ENCODE measurements around the gene FANK1.
A peak's percentile ranks its signal among the peaks of the same experiment; 100 is the strongest.
"Not testable (repeated sequence)": the region's sequence is repeated elsewhere in the genome, so short reads cannot be mapped to it uniquely, and the experiment has no call there.

Gene FANK1

DNA sequence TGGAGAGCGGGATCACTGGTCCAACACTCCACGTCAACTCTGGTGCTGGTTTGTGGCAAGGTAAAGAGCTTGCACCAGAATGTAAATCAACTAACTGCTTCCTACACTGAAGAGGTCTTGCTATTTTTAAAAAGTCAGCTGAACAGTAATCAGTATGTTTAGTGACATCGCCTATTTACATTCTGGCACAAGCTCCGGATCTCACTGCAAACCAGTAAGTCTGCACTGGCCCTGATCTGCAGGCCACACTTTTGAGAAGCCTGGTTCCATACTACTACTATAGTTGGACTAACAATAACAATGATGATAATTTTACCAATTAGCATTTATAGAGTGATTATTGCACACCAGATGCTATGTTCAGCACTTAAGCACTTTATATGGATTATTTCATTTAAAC, 6.9 kb upstream of the FANK1 start:
- DNase-seq (ENCODE audit: low read depth in 2 of 2), result not testable (repeated sequence)

DNA sequence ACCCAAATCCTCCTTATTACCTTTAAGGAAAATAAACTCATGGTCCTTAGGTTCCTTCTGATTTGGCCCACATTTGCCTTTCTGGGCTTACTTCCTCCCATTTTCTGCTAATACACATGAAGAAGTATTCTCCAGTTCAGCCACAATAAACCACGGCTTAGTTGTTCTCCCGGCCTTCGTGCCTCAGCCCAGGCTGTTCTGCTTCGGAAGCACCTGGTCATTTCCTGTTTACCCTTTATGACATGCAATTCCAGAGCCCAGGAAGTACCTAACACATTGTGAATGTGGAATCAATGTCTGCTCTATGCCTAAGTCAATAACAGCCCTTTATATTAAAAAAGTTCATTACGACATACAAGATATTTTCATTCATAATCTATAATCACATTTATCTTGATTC, 4.0 kb upstream of the FANK1 start:
- not testable (repeated sequence) for DNase-seq (ENCODE audit: low read depth in 2 of 2)

DNA sequence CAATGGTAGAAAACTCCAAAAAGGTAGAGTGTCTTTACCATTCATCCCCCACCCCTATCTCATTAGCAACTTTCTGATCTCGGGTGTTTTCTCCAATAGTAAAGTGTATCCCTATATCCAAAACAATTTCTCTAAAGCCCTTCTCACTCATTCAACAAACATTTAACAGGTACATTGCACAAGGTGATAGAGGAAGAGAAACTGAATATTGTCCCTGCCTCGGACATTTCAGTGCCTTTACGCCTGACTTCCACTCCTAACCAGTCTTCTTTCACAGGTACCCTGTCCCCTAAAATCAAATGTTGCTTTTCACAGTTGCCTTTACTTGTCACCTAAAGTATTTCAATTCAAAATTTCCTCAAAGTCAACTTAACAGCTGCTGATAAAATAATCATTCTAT, 2.2 kb upstream of the FANK1 start:
- DNase-seq (ENCODE audit: low read depth in 2 of 2), result not testable (repeated sequence)

DNA sequence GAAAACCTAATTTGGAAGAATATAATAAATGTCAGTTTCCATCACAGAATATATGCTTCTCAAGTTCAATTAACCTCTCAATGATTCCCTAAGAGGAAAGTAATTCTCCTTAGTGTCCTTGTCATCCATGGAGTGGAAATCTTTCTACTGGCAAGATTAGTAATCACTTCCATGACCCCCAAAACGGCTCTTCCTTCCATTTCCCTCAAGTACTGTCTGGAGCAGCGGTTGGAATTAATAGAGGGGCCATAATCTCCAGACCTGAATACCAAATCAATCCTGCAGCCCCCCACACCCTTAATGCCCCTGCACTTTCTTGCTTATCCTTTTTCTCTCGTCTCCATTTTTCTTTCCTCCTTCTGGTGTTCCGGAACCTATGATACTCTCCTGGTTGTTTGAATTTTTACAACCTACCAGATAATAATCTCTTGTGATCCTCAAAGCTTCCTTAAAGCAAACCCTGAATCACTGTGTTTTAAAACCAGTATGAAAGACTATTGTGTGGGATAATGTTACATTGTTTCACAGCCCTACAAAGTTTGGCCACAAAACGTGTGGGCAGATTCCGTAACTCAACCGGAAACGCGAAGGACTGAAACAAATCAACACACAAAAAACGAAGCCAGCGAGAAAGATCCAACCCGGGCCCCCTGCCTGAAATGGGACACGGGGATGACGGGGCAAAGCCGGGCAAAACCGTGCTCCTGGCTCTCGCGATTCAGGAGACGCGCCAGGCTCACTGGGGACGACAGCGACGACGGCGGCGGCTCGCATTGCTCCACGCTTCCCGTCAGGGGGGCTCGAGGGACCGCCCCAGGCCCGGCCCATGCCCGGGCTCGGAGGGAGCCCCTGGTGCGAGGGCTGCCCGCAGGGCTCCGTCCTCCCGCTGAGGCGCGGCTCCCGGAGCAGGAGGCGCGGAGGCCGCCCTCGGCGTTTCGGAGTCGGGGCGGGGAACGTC, 955 bp upstream of the FANK1 start:
- peak in 1 of 2 donors; percentile 27 for DNase-seq (ENCODE audit: low read depth in 2 of 2)

DNA sequence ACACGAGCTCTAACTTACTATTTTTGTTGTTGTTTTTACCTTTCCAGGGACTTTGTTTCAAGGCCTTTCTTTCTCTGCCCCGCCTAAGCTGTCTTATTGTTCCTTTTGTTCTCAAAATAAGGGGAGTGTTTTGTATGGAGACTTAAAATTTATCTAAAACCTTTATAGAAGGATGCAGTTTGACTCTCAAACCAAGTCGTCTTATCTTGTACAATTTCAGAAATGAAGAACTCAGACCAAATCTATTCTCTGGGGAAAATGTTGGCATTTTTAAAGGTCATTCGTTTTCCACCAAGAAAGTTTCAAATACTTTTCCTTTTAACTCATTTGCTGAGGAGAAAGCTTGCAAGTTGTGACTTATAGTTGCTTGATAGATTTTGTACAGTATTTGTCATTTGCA, 953 bp downstream of the FANK1 start:
- DNase-seq (ENCODE audit: low read depth in 2 of 2), result not testable (repeated sequence)

DNA sequence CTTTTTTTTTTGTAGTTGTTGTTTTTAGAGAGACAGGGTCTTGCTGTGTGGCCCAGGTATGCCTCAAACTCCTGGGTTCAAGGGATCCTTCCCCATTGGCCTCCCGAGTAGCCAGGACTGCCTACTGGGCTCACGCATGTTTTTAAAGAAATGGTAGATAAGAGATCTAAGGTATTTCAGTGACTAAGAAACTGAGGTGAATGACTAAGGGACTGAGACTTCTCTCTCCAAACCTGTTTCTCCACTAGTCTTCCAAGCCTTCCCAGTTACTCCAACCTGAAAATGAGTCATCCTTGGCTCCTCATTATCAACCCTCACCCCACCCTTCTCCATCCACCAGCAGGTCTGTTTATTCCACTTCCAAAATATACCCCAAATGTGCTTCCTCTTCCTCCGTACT, 4.6 kb downstream of the FANK1 start:
- not testable (repeated sequence) for DNase-seq (ENCODE audit: low read depth in 2 of 2)

DNA sequence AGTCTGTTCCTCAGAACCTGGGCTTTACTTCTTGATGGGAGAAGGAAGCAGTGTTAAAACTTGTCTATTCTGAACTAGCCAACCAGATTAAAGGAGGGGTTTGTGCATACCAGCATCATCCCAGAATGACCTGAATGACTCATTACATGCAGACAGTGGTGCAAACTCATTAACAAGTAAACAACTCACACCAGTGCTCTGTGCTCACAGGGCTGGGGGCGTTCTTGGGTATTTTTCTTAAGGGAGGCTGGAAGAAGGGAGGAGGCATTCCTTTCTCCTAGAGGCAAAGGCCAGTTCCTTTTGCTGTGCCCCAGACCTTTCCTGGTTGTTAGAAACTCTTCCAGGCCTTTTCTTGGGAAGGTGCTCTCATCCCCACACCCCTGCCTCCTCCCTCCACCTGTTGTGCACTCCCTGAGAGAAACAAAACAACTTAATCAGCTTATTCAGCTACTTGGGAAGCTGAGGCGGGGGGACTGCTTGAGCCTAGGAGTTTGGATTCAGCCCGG, 6.8 kb downstream of the FANK1 start:
- not testable (repeated sequence) for DNase-seq (ENCODE audit: low read depth in 2 of 2)

DNA sequence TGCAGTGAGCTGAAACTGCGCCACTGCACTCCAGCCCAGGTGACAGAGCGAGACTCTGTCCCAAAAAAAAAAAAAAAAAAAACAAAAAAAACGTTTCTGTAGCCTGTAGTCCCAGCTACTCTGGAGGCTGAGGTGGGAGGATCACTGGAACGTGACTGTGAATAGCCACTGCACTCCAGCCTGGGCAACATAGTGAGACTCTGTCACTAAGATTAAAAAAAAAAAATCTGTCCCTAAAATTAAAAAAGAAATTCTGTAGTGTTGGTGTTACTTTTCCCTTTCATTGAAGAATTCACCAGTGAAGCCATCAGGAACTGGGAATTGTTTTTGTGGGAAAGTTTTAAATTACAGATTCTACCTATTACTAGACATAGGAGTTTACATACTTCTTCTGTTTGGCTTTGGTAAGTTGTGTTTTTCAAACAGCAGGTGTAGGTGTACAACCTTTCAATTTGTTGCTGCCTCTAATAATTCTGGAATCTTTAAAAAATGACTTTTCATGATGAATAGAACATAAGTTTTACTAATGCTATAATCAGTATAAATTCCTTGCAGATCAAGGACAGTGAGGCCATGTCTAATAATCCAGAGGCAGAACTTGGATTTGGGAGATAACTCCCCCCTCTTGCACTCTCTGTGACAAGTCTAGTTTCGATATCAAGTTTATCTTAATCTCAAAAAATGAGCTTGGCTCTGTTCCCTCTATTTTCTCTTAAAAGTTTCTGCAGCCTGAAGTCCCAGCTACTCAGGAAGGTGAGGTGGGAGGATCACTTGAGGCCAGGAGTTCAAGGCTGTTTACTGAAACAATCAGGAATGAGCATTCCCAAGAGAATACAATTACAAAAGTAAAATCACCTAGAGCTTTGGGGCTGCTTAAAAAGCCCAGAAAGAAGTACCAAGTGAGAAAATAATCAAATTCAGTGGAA, 9.0 kb downstream of the FANK1 start:
- DNase-seq (ENCODE audit: low read depth in 2 of 2), result not testable (repeated sequence)

DNA sequence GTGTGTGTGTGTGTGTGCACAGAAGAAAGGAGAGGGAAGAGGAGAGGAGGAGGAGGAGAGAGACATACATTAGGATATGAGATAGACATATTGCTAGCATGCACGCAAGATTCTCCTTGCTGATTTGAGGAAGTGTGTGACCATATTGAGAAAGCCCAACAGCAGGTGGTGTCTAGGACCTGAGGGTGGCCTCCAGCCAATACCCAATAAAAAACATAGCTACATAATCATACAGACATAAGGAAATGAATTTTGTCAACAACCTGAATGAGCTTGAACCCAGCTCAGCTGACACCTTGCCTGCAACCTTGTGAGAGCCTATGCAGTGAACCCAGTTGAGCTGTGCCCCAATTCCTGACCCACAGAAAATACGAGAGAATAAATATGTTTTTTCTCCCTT, 11.2 kb downstream of the FANK1 start:
- not testable (repeated sequence) for DNase-seq (ENCODE audit: low read depth in 2 of 2)

DNA sequence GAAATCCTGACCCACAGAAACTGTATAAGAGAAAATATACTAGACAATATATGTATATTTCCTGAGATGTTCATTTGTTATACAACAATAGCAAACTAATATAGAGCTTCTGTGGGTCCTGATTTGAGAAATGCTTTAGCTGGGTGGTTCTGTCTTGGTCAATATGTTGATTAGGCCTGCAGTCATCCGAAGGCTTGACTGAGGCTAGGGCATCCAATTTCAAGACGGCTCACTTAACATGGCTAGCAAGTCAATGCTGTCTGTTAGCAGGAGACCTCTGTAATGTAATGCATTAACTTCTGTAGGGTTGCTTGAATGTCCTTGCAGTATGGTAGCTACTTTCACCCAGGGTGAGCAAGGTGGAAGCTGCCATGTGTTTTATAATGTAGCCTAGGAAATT, 12.4 kb downstream of the FANK1 start:
- DNase-seq (ENCODE audit: low read depth in 2 of 2), result not testable (repeated sequence)

DNA sequence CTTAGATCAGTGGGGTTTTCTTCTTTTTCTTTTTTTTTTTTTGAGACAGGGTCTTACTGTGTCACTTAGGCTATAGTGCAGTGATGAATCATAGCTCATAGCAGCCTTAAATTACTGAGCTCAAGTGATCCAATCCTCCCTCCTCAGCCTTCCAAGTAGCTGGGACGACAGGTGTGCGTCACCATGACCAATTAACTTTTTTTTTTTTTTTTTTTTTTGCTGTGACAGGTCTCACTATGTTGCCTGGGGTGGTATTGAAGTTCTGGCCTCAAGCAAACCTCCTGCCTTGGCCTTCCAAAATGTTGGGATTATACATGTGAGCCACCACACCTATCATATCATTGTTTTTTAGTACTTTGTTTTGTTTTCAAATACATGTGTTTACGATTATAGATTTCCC, 13.1 kb downstream of the FANK1 start:
- not testable (repeated sequence) for DNase-seq (ENCODE audit: low read depth in 2 of 2)

DNA sequence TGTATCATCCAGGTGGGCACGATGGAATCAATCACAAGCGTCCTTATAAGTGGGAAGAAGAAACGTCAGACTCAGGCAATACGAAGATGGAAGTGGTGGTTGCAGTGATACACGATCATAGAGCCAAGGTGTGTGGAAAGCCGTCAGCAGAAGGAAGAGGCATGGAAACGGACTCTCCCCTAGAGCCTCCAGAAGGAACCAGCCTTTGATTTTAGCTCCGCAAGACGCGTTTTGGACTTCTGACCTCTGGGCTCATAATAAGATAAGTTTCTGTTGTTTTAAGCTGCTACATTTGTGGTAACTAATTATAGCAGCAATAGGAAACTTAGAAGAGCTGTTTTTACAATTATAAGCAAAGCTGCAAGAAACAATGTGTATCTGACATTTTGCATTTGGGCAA, 14.8 kb downstream of the FANK1 start:
- no peak for DNase-seq (ENCODE audit: low read depth in 2 of 2)

DNA sequence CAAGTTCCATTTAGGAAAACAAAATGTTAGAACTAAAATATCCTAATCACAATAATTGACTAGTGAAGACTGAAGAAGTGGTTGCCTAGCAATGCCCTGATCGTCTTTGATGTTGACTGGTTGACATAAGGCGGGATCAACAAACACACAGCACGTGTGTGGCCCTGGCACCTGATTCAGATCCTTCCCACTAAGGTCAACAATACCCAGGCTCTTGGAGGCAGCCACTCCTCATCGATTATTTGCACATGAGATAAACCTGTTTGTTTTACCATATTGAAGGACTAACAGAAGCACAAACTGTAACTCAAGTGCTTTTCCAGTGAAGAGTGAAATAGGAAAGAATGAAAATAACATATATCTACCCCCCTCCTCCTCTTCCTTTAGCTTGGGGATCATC, 15.6 kb downstream of the FANK1 start:
- no peak for DNase-seq (ENCODE audit: low read depth in 2 of 2)

DNA sequence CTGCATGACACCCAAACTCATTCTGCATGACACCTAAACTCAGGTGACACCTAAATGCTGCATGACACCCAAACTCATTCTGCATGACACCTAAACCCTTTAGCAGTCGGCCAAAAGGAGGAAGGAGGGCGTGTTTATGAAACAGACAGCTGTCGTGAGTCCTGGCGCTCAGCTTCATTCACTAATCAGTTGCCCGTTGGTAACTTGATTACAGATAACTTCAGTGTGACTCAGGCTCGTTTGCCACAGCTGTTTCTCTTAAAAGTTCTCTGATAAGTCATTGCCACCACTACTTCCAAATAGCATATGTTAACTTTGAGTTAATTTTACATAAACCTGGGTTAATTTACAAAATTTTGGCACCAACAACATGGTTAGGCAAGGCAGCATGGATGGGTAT, 16.9 kb downstream of the FANK1 start:
- not testable (repeated sequence) for DNase-seq (ENCODE audit: low read depth in 2 of 2)

DNA sequence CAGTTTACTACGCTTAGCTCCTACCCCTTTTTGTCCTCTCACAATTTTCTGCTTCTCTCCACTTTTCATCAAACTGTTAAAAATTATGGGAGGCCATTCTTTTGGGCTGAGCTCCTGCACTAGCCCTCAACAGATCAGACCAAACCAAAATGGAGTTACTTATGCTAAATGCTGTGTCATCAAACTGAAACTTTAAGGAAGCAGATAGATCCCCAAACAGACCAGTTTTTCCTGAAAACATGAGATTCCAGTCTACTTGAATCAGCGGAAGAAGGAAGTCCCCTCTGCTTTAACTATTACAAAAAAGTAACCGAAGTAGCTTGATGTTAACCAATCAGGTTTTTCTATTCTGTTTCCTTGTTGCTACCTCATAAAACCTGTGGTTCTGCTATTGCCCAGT, 20.6 kb downstream of the FANK1 start:
- DNase-seq (ENCODE audit: low read depth in 2 of 2), result no peak

DNA sequence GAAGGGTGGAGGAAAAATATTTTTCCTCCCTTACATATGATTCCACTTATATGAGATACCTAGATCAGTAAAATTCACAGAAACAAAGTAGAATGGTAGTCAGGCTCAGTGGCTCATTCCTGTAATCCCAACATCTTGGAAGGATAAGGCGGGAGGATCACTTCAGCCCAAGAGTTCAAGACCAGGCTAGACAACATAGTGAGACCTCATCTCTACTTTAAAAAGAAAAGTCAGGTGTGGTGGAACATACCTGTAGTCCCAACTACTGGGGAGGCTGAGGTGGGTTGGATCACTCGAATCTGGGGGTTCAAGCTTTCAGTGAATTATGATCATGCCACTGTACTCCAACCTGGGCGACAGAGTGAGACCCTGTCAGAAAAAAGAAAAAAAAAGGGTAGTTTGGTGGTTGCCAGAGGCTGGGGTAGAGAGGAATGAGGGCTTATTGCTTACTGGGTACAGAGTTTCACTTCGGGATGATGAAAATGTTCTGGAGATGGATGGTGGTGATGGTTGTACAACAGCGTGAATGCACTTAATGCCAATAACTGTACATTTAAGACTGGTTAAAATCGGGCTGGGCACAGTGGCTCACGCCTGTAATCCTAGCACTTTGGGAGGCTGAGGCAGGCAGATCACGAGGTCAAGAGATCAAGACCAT, 21.5 kb downstream of the FANK1 start:
- DNase-seq (ENCODE audit: low read depth in 2 of 2), result not testable (repeated sequence)

DNA sequence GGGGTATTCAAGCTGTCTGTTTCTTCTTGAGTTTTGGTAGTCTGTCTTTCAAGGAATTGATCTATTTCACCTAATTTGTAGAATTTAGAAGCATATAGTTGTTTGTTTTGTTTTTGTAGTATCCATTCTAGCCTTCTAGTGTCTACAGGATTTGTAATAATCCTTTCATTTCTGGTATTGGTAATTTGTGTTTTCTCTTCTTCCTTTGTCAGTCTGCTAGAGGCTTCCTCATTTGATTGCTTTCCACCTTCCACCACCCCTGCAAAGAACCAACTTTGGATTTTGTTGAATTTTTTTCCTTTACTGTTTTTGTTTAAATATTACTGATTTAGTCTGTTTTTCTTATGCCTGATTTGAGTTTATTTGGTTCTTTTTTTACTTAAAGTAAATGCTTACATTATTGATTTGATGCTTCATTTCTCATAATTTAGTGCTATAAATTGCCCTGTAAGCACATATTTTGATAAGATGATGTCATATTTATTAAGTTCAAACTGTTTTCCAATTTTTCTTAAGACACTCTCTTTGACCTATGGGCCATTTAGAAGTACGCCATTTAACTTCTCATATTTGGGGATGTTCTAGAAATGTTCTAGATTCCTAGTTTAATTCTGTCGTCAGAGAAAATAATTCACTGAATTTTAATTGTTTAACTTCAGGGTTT, 25.4 kb downstream of the FANK1 start:
- DNase-seq (ENCODE audit: low read depth in 2 of 2), result not testable (repeated sequence)

DNA sequence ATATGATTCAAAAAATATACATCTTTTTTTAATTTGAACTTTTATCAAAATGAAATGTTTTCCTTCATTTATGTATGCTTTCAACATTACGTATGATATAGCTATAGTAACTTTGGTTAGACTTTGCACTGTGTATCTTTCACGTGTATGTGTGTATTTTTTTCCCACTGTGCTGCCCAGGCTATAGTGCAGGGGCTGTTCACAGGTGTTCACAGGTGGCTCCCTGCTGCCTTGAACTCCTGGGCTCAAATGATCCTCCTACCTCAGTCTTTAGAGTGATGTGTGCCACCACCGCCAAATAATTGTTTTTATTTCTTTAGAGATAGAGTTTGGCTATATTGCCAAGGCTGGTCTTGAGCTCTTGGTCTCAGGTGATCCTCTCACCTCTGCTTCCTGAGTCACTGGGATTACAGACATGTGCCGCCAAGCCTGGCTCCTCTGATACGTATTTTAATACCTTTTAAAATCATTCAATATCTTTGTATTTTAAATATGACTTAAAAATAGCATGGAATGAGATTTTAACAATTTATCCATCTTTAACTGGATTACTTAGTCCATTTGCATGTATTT, 29.0 kb downstream of the FANK1 start:
- DNase-seq (ENCODE audit: low read depth in 2 of 2), result no peak

DNA sequence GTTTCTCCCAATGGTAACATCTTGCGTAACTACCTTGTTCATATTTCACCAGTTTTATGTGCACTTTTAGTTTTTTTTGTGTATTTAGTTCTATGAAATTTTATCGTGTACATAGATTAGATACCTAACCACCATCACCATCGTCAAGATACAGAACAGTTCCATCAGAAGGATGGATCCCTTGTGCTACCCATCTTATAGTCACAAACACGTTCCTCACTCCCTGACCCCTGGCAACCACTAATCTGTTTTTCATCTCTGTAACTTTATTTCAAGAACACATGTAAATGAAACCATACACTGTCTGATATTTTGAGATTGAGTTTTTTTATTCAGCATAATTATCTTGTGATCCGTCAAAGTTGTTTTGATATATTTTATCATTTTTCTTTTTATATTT, 29.9 kb downstream of the FANK1 start:
- no peak for DNase-seq (ENCODE audit: low read depth in 2 of 2)

DNA sequence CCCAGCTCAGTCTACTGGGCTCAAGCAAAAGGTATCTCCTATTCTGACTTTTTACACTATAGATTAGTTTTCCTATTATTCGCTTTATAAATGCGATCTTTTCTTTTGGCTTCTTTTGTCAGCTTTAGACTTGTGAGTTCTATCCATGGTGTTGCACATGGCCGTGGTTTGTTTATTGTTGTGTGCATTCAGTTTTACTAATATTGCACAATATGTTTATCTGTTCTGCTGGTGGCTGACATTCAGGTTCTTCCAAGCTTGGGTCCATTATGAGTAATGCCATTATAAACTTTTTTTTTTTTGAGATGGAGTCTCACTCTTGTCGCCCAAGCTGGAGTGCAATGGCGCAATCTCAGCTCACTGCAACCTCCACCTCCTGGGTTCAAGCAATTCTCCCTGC, 30.9 kb downstream of the FANK1 start:
- not testable (repeated sequence) for DNase-seq (ENCODE audit: low read depth in 2 of 2)
